ENCODE data around the gene CSMD2.
"Not testable (repeated sequence)": the region's sequence is repeated elsewhere in the genome, so short reads cannot be mapped to it uniquely, and the experiment has no call there.

CSMD2 gene

GRCh38 chr1:33517596-33518250 is 647.3 kb downstream of the CSMD2 start:
- H3K4me3 ChIP-seq (ENCODE audit: low read depth, low read length) = no peak overlapping the region
- no peak for DNase-seq (ENCODE audit: low read depth, low spot score)
- no peak for TF ChIP-seq CTCF (IDR thresholded peaks at IDR 0.05; ENCODE audit: insufficient read depth, low read length, missing control alignments)
- POLR2A ChIA-PET = no interaction called here
- CTCF ChIA-PET = no interaction called here

GRCh38 chr1:33516891-33517567 is 648.0 kb downstream of the CSMD2 start:
- POLR2A ChIA-PET = no interaction called here
- TF ChIP-seq CTCF (IDR thresholded peaks at IDR 0.05; ENCODE audit: insufficient read depth, low read length, missing control alignments) = no peak
- no peak overlapping the region for H3K4me3 ChIP-seq (ENCODE audit: low read depth, low read length)
- no peak for DNase-seq (ENCODE audit: low read depth, low spot score)
- CTCF ChIA-PET = no interaction called here

- no peak for TF ChIP-seq CTCF (IDR thresholded peaks at IDR 0.05; ENCODE audit: insufficient read depth, low read length, missing control alignments)
- no peak overlapping the region for H3K4me3 ChIP-seq (ENCODE audit: low read depth, low read length)
- ChIA-PET POLR2A (no interaction called here), CTCF (no interaction called here)
- DNase-seq (ENCODE audit: low read depth, low spot score) = no peak
Measured at GRCh38 chr1:33516428-33516827, 648.6 kb downstream of the CSMD2 start.

GRCh38 chr1:33515607-33516006 is 649.4 kb downstream of the CSMD2 start:
- ChIA-PET CTCF (no interaction called here), POLR2A (no interaction called here)
- no peak overlapping the region for H3K4me3 ChIP-seq (ENCODE audit: low read depth, low read length)
- TF ChIP-seq CTCF (IDR thresholded peaks at IDR 0.05; ENCODE audit: insufficient read depth, low read length, missing control alignments) = no peak
- DNase-seq (ENCODE audit: low read depth, low spot score) = no peak

GRCh38 chr1:33515112-33515511 is 649.9 kb downstream of the CSMD2 start:
- H3K4me3 ChIP-seq (ENCODE audit: low read depth, low read length) = no peak overlapping the region
- TF ChIP-seq CTCF (IDR thresholded peaks at IDR 0.05; ENCODE audit: insufficient read depth, low read length, missing control alignments) = no peak
- ChIA-PET POLR2A (no interaction called here), CTCF (no interaction called here)
- DNase-seq (ENCODE audit: low read depth, low spot score) = no peak

- ChIA-PET POLR2A (no interaction called here), CTCF (interaction anchor here (0.6 to 1.2 kb wide), 2 partner anchors 12 kb away, joined by 3 to 4 read pairs; no protein-coding TSS in a partner anchor)
- DNase-seq (ENCODE audit: low read depth, low spot score) = no peak
- no peak for TF ChIP-seq CTCF (IDR thresholded peaks at IDR 0.05; ENCODE audit: insufficient read depth, low read length, missing control alignments)
- no peak overlapping the region for H3K4me3 ChIP-seq (ENCODE audit: low read depth, low read length)
Measured at GRCh38 chr1:33512226-33513011, 652.6 kb downstream of the CSMD2 start.

GRCh38 chr1:33509276-33509675 is 655.8 kb downstream of the CSMD2 start:
- H3K4me3 ChIP-seq (ENCODE audit: low read depth, low read length); DNase-seq (ENCODE audit: low read depth, low spot score); POLR2A ChIA-PET; CTCF ChIA-PET: not testable (repeated sequence)

Measured in AG04449 (cell line).